ENCODE results near the gene RPS6KC1.

Gene RPS6KC1

DNA sequence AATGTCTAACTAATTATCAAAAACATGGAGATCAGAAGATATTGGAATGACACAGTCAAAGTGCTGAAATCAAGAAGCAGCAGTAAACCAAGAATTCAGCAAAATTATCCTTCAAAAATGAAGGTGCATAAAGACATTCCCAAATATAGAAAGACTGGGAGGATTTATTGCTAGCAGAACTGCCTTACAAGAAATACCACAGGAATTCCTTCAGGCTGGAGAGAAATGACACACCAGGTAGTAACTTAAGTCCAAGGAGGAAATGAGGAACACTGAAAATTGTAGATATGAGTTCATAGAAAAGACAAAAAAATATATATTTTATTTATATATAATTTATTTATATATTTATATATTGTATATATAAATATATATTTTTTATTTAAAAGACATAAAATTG is 217.2 kb downstream of the RPS6KC1 start:
- no peak overlapping the region for H3K4me3 ChIP-seq (IDR thresholded peaks at IDR 0.05; ENCODE audit: insufficient read depth, low read depth, low read length)
- H3K9ac ChIP-seq = no peak overlapping the region
- no peak for TF ChIP-seq CTCF (conservative IDR thresholded peaks at IDR 0.05; ENCODE audit: low read depth, low read length)
- H3K36me3 ChIP-seq (ENCODE audit: insufficient read depth) = no peaks in the 10 kb centered on the region
- no peaks in the 10 kb centered on the region for H4K20me1 ChIP-seq (ENCODE audit: insufficient read depth)
- no peaks in the 10 kb centered on the region for H3K4me1 ChIP-seq (ENCODE audit: low read depth, poor library complexity, severe bottlenecking)
- H3K79me2 ChIP-seq (ENCODE audit: insufficient read depth, low read depth) = no peaks in the 10 kb centered on the region
- H3K27ac ChIP-seq = no peak overlapping the region
- no peak overlapping the region for H2AFZ ChIP-seq (ENCODE audit: low read depth)
- no peak overlapping the region for H3K4me2 ChIP-seq
- H3K27me3 ChIP-seq (ENCODE audit: insufficient read depth, low read depth) = no peaks in the 10 kb centered on the region

DNA sequence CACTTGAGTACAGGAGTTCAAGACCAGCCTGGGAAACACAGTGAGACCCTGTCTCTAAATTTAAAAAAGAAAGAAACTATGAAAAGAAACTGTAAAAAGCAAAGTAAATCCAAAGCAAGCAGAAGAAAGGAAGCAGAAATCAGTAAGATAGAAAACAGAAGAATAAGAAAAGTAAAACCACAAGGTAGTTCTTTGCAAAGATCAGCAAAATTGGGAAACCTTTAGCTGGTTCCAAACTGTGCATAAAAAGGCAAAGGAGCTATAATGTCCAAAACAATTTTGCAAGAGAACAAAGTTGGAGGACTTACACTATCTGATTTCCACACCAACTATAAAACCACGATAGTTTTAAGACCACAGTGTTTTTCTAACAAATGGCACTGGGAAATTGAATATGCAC is 218.8 kb downstream of the RPS6KC1 start:
- H2AFZ ChIP-seq (ENCODE audit: low read depth) = no peak overlapping the region
- no peaks in the 10 kb centered on the region for H4K20me1 ChIP-seq (ENCODE audit: insufficient read depth)
- no peak overlapping the region for H3K4me2 ChIP-seq
- H3K4me3 ChIP-seq (IDR thresholded peaks at IDR 0.05; ENCODE audit: insufficient read depth, low read depth, low read length) = no peak overlapping the region
- no peaks in the 10 kb centered on the region for H3K36me3 ChIP-seq (ENCODE audit: insufficient read depth)
- no peaks in the 10 kb centered on the region for H3K4me1 ChIP-seq (ENCODE audit: low read depth, poor library complexity, severe bottlenecking)
- H3K79me2 ChIP-seq (ENCODE audit: insufficient read depth, low read depth) = no peaks in the 10 kb centered on the region
- H3K27me3 ChIP-seq (ENCODE audit: insufficient read depth, low read depth) = no peaks in the 10 kb centered on the region
- no peak overlapping the region for H3K27ac ChIP-seq
- no peak overlapping the region for H3K9ac ChIP-seq
- no peak for TF ChIP-seq CTCF (conservative IDR thresholded peaks at IDR 0.05; ENCODE audit: low read depth, low read length)

DNA sequence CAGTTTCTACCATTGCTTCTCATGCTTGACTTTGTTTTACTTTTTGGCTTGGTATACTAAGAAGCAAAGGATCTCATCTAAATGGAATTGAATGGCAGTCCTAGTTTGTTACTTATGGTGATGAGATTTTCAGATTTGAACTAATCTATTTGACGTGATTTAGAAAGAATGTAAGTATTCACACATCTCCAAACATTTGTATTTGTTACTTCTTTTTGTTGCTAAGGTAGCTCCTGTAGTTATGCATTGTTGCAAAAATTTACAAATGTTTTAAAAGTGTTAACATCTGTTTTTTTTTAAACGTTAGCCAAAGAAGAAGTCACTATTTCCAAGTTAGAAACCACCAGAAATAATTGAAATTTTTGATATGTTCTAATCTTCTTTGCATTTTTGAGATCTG is 222.5 kb downstream of the RPS6KC1 start:
- Histone ChIP-seq H3K27me3 (ENCODE audit: insufficient read depth, low read depth) (no peaks in the 10 kb centered on the region), H3K36me3 (ENCODE audit: insufficient read depth) (no peaks in the 10 kb centered on the region), H3K4me3 (IDR thresholded peaks at IDR 0.05; ENCODE audit: insufficient read depth, low read depth, low read length) (no peak overlapping the region), H3K27ac (no peak overlapping the region), H3K4me1 (ENCODE audit: low read depth, poor library complexity, severe bottlenecking) (no peaks in the 10 kb centered on the region), H3K79me2 (ENCODE audit: insufficient read depth, low read depth) (no peaks in the 10 kb centered on the region), H4K20me1 (ENCODE audit: insufficient read depth) (no peaks in the 10 kb centered on the region), H3K9ac (no peak overlapping the region), H3K4me2 (no peak overlapping the region), H2AFZ (ENCODE audit: low read depth) (no peak overlapping the region)
- no peak for TF ChIP-seq CTCF (conservative IDR thresholded peaks at IDR 0.05; ENCODE audit: low read depth, low read length)

GRCh38 chr1:213274140-213274539 is 223.1 kb downstream of the RPS6KC1 start:
- Histone ChIP-seq H2AFZ (ENCODE audit: low read depth) (no peak overlapping the region), H3K9ac (no peak overlapping the region), H3K79me2 (ENCODE audit: insufficient read depth, low read depth) (no peaks in the 10 kb centered on the region), H3K4me2 (no peak overlapping the region), H3K36me3 (ENCODE audit: insufficient read depth) (no peaks in the 10 kb centered on the region), H4K20me1 (ENCODE audit: insufficient read depth) (no peaks in the 10 kb centered on the region), H3K27me3 (ENCODE audit: insufficient read depth, low read depth) (no peaks in the 10 kb centered on the region), H3K4me1 (ENCODE audit: low read depth, poor library complexity, severe bottlenecking) (no peaks in the 10 kb centered on the region), H3K4me3 (IDR thresholded peaks at IDR 0.05; ENCODE audit: insufficient read depth, low read depth, low read length) (no peak overlapping the region), H3K27ac (no peak overlapping the region)
- no peak for TF ChIP-seq CTCF (conservative IDR thresholded peaks at IDR 0.05; ENCODE audit: low read depth, low read length)

- Histone ChIP-seq H3K27me3 (ENCODE audit: insufficient read depth, low read depth) (no peaks in the 10 kb centered on the region), H3K4me2 (no peak overlapping the region), H3K9ac (no peak overlapping the region), H3K36me3 (ENCODE audit: insufficient read depth) (no peaks in the 10 kb centered on the region), H3K27ac (no peak overlapping the region), H3K4me3 (IDR thresholded peaks at IDR 0.05; ENCODE audit: insufficient read depth, low read depth, low read length) (no peak overlapping the region), H3K79me2 (ENCODE audit: insufficient read depth, low read depth) (no peaks in the 10 kb centered on the region), H3K4me1 (ENCODE audit: low read depth, poor library complexity, severe bottlenecking) (no peaks in the 10 kb centered on the region), H2AFZ (ENCODE audit: low read depth) (no peak overlapping the region), H4K20me1 (ENCODE audit: insufficient read depth) (no peaks in the 10 kb centered on the region)
- no peak for TF ChIP-seq CTCF (conservative IDR thresholded peaks at IDR 0.05; ENCODE audit: low read depth, low read length)
These were observed 224.3 kb downstream of the RPS6KC1 start for GRCh38 chr1:213275293-213275692.
